Measurements from ENCODE around the gene WNT2B.

DNA sequence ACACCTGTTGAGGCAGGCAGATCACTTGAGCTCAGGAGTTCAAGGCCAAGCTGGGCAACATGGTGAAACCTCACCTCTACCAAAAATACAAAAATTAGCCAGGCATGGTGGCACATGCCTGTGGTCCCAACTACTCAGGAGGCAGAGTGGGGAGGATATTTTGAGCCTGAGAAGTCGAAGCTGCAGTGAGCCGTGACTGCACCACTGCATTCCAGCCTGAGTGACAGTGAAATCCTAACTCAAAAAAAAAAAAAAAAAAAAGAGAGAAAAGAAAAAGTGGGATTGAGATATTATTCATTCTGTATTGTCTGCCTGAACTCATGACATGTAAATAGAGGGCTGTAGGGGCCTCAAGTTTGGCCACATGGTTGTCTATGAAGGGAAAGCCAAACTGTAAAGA, 37.3 kb downstream of the WNT2B start:
- TF ChIP-seq, protein P1, sequence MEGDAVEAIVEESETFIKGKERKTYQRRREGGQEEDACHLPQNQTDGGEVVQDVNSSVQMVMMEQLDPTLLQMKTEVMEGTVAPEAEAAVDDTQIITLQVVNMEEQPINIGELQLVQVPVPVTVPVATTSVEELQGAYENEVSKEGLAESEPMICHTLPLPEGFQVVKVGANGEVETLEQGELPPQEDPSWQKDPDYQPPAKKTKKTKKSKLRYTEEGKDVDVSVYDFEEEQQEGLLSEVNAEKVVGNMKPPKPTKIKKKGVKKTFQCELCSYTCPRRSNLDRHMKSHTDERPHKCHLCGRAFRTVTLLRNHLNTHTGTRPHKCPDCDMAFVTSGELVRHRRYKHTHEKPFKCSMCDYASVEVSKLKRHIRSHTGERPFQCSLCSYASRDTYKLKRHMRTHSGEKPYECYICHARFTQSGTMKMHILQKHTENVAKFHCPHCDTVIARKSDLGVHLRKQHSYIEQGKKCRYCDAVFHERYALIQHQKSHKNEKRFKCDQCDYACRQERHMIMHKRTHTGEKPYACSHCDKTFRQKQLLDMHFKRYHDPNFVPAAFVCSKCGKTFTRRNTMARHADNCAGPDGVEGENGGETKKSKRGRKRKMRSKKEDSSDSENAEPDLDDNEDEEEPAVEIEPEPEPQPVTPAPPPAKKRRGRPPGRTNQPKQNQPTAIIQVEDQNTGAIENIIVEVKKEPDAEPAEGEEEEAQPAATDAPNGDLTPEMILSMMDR (optimal IDR thresholded peaks at IDR 0.05 in 1 of 3, IDR thresholded peaks at IDR 0.05 in 1 of 3, conservative IDR thresholded peaks at IDR 0.05 in 1 of 3; ENCODE audit: extremely low read depth in 1 of 3, insufficient read depth in 2 of 3, low read length in 3 of 3) = no peak
- TF ChIP-seq EZH2 (IDR thresholded peaks at IDR 0.05; ENCODE audit: low read length) = no peak

All from keratinocyte (primary cell).